ENCODE data around the gene LDHD. TPM values are rescaled to one million over a fixed set of nuclear protein-coding genes. Genes with fewer than 3 reads are reported as not detected.

LDHD gene
- total RNA-seq, 4 donors from 2014 or later = 5.1 to 12.8 (median 8.6) TPM

- 26 to 45% methylated on average over 3 of the region's 3 CpGs for WGBS, 2 donors (ENCODE audit: low coverage in 1 of 2)
- Histone ChIP-seq H3K9me3 (no peaks in the 10 kb centered on the region), H3K4me3 (no peak overlapping the region), H3K27ac (peak overlapping the region; percentile 6 to 85 (median 77)), H3K4me1 (peaks cover 10 to 75% (median 26%) of the 10 kb centered on the region in 3 donors), H3K36me3 (no peaks in the 10 kb centered on the region), H3K27me3 (no peaks in the 10 kb centered on the region)
- TF ChIP-seq POLR2A (IDR thresholded peaks at IDR 0.05) (no peak), EP300 (IDR thresholded peaks at IDR 0.05) (no peak), POLR2AphosphoS5 (IDR thresholded peaks at IDR 0.05) (no peak)
- TF ChIP-seq, protein P1, sequence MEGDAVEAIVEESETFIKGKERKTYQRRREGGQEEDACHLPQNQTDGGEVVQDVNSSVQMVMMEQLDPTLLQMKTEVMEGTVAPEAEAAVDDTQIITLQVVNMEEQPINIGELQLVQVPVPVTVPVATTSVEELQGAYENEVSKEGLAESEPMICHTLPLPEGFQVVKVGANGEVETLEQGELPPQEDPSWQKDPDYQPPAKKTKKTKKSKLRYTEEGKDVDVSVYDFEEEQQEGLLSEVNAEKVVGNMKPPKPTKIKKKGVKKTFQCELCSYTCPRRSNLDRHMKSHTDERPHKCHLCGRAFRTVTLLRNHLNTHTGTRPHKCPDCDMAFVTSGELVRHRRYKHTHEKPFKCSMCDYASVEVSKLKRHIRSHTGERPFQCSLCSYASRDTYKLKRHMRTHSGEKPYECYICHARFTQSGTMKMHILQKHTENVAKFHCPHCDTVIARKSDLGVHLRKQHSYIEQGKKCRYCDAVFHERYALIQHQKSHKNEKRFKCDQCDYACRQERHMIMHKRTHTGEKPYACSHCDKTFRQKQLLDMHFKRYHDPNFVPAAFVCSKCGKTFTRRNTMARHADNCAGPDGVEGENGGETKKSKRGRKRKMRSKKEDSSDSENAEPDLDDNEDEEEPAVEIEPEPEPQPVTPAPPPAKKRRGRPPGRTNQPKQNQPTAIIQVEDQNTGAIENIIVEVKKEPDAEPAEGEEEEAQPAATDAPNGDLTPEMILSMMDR (IDR thresholded peaks at IDR 0.05) = no peak
- ATAC-seq = no peak
Observed at GRCh38 chr16:75088216-75088615, 28.4 kb downstream of the LDHD start.

- H3K27ac ChIP-seq = peak overlapping the region; percentile 24 to 85 (median 77)
- ATAC-seq = peak; percentile 85
- peaks cover 10 to 80% (median 26%) of the 10 kb centered on the region in 3 donors for H3K4me1 ChIP-seq
- no peaks in the 10 kb centered on the region for H3K36me3 ChIP-seq
- H3K4me3 ChIP-seq = peak overlapping the region in 1 of 2 donors; percentile 29
- no peak for TF ChIP-seq EP300 (IDR thresholded peaks at IDR 0.05)
- TF ChIP-seq POLR2AphosphoS5 (IDR thresholded peaks at IDR 0.05) = peak; percentile 77
- TF ChIP-seq, protein P1 (IDR thresholded peaks at IDR 0.05) = no peak
- no peak for TF ChIP-seq POLR2A (IDR thresholded peaks at IDR 0.05)
- WGBS, 2 donors (ENCODE audit: low coverage in 1 of 2) = 0% methylated on average over 2 of the region's 10 CpGs; no CpG with 5 or more reads in 1 of the 2 donors
- no peaks in the 10 kb centered on the region for H3K9me3 ChIP-seq
- H3K27me3 ChIP-seq = no peaks in the 10 kb centered on the region
Observed at GRCh38 chr16:75087375-75087979, 29.1 kb downstream of the LDHD start.

DNA sequence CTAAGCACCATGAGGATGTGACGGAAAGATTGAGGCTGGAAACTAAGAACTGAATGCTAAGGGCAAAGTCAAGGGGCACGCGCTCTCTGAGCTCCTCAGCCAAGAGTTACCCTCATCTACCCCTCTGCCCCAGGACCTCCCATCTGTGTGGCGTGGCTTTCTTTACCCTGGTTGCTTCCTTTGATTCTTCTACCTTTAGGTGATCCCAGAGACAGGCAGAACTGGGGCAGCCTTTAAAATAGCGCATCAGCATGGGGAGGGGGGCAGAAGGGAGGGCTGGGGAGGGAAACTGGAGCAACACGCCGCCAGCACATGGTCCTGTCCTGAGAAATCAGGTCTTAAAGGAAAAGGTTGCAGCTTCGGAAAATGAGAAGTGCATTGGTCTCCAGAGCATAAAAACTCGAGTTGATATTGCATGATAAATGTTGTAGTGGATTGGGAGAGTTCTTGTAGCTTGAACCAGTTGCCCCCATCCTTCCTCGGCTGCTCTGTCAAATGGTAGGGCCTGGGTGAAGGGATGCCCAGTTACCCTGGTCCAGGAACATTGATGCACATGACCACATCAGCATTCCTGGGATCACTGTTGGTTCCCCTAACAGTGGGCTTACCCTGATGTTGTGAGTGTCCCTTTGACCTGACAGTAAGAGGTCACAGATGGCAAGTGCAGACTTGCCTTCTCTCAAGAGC, 29.7 kb downstream of the LDHD start:
- H3K27me3 ChIP-seq = no peaks in the 10 kb centered on the region
- H3K4me1 ChIP-seq = peaks cover 10 to 79% (median 26%) of the 10 kb centered on the region in 3 donors
- H3K27ac ChIP-seq = peak overlapping the region; percentile 24 to 85 (median 77)
- ATAC-seq = no peak
- H3K9me3 ChIP-seq = no peaks in the 10 kb centered on the region
- no peaks in the 10 kb centered on the region for H3K36me3 ChIP-seq
- H3K4me3 ChIP-seq = no peak overlapping the region
- TF ChIP-seq EP300 (IDR thresholded peaks at IDR 0.05) = no peak
- TF ChIP-seq POLR2A (IDR thresholded peaks at IDR 0.05) = no peak
- TF ChIP-seq, protein P1 (IDR thresholded peaks at IDR 0.05) = no peak
- no peak for TF ChIP-seq POLR2AphosphoS5 (IDR thresholded peaks at IDR 0.05)
- 61 to 74% methylated on average over 8 to 10 of the region's 10 CpGs for WGBS, 2 donors (ENCODE audit: low coverage in 1 of 2)

GRCh38 chr16:75086281-75086680, 30.3 kb downstream of the LDHD start:
- no peaks in the 10 kb centered on the region for H3K27me3 ChIP-seq
- no peak overlapping the region for H3K4me3 ChIP-seq
- peak overlapping the region in 3 of 4 donors; percentile 74 to 85 (median 80) for H3K27ac ChIP-seq
- H3K36me3 ChIP-seq = no peaks in the 10 kb centered on the region
- peaks cover 10 to 74% (median 26%) of the 10 kb centered on the region in 3 donors for H3K4me1 ChIP-seq
- no peak for TF ChIP-seq EP300 (IDR thresholded peaks at IDR 0.05)
- TF ChIP-seq POLR2A (IDR thresholded peaks at IDR 0.05) = no peak
- TF ChIP-seq, protein P1 (IDR thresholded peaks at IDR 0.05) = no peak
- no peak for ATAC-seq
- H3K9me3 ChIP-seq = no peaks in the 10 kb centered on the region
- WGBS, 2 donors (ENCODE audit: low coverage in 1 of 2) = 33 to 50% methylated on average over 1 of the region's 1 CpG
